Adrenal gland (tissue), 12 donors: ENCODE measurements around the gene WDTC1. TPM values are rescaled to one million over a fixed set of nuclear protein-coding genes. Genes with fewer than 3 reads are reported as not detected.

Experiments
- DNase-seq, 7 donors: peaks; one replicate each; pipeline ENCODE4 v3.0.0-alpha.2; 2019 to 2020
- H3K27ac ChIP-seq, 5 donors: fragments of 200-600 bp; sonication (generic) in 4 of 5; 1 replicate in 3 of 5; 2 replicates in 2 of 5; pipeline versions ENCODE4 v1.5.1 to v1.8.0; 2016 to 2020; ENCODE audit warnings: mild to moderate bottlenecking in 1 of 5
- H3K27me3 ChIP-seq: fragments of 200-600 bp; 2 replicates; pipeline ENCODE4 v1.8.0; 2021
- H3K36me3 ChIP-seq, 2 donors: fragments of 200-600 bp; replicated peaks in 1 of 2; 1 replicate in 1 of 2; 2 replicates in 1 of 2; pipeline versions ENCODE4 v1.5.1 to v1.8.0; 2018 to 2022
- H3K4me1 ChIP-seq, 2 donors: fragments of 200-600 bp; replicated peaks in 1 of 2; 1 replicate in 1 of 2; 2 replicates in 1 of 2; pipeline versions ENCODE4 v1.5.1 to v1.8.0; 2018 to 2021
- H3K4me3 ChIP-seq, 4 donors: fragments of 200-600 bp; sonication (generic) in 3 of 4; one replicate each; pipeline ENCODE4 v1.5.1; 2016 to 2018
- H3K9me3 ChIP-seq, 3 donors: fragments of 200-600 bp; sonication (generic) in 1 of 3; replicated peaks in 1 of 3; 1 replicate in 2 of 3; 2 replicates in 1 of 3; pipeline versions ENCODE4 v1.5.1 to v1.8.0; 2016 to 2021
- CTCF ChIP-seq, 6 experiments: fragments of 450-650 bp in 4 of 6; fragments of 200-600 bp in 2 of 6; sonication (generic) in 1 of 6; IDR thresholded peaks; 1 replicate in 5 of 6; 2 replicates in 1 of 6; pipeline versions ENCODE4 v1.5.1 to v1.8.0; 2016 to 2021; ENCODE audit warnings: antibody characterized with exemption in 6 of 6, mild to moderate bottlenecking in 2 of 6, moderate library complexity in 1 of 6
- POLR2A ChIP-seq, 2 donors: fragments of 450-650 bp; IDR thresholded peaks; one replicate each; pipeline ENCODE4 v1.6.1; 2017; ENCODE audit warnings: antibody characterized with exemption in 2 of 2, mild to moderate bottlenecking in 2 of 2, moderate library complexity in 1 of 2
- WGBS, 4 donors: extraction: QIAGEN DNeasy Blood & Tissue Kit in 2 of 4; methylation state at CpG; one replicate each; pipeline versions ENCODE4 v1.1.5 to v1.1.7; 2013 to 2017; 5-methylcytosine and 5-hydroxymethylcytosine counted together
- intact Hi-C, 2 donors: fragments of 100-400 bp; cut with DNase I; formaldehyde crosslinking; loops; one replicate each; pipeline versions ENCODE4 v1.14.1 to v1.15.0; 2022 to 2023
- polyA plus RNA-seq, 3 donors: library from polyadenylated mRNA; stranded (reverse); fragments of 200-250 nt in 2 of 3; fragments of 350-450 nt in 1 of 3; fragmentation: Illumina TruSeq in 1 of 3; extraction: RNeasy Lipid Tissue Mini Kit (QIAGEN cat#74804) in 1 of 3; gene quantifications; one replicate each; pipeline ENCODE4 v1.2.3, GENCODE V29; 2013 to 2014
- total RNA-seq, 9 donors: library from RNA; depleted of rRNA in 4 of 9; stranded (reverse); fragments of >200 nt in 4 of 9; fragments of 120-200 nt in 1 of 9; fragmentation: NEBNext Ultra II Directional in 1 of 9; extraction: Animal tissue kit (Norgen Biotek cat#: 25700) in 1 of 9; gene quantifications; one replicate each; pipeline versions ENCODE4 v1.1.0 to v1.2.4, GENCODE V29; 2013 to 2023
- donor health status: healthy with polysubstance abuse.
- donor health status: Bipolar disorder and iron deficiency.
- donor health status: DM: yes; HTN: yes; CAD: no.
- donor health status: DM: no; HTN: no; CAD: no.
- donor health status: DM: no; HTN: no; CAD: no.
- donor health status: DM: yes; HTN: yes; CAD: no.

Gene WDTC1
- total and polyA plus RNA-seq, 12 donors = 14.7 to 66.6 (median 48.1) TPM

- Histone ChIP-seq H3K9me3 (no peaks in the 10 kb centered on the region), H3K27me3 (no peaks in the 10 kb centered on the region), H3K27ac (peak overlapping the region in 1 of 5 donors; percentile 21), H3K4me3 (no peak overlapping the region), H3K36me3 (peaks cover 0 to 22% of the 10 kb centered on the region in 2 donors), H3K4me1 (no peaks in the 10 kb centered on the region)
- 84 to 88% (median 86%) methylated on average over 8 to 11 of the region's 11 CpGs for WGBS, 4 donors
- intact Hi-C loops = loop anchor here (10.0 kb wide), 2 partner anchors 48 to 308 kb away; no protein-coding TSS in a partner anchor
- DNase-seq = no peak
- TF ChIP-seq POLR2A (IDR thresholded peaks at IDR 0.05) (no peak), CTCF (IDR thresholded peaks at IDR 0.05) (no peak)
Measured at GRCh38 chr1:27306892-27307761, 72.7 kb downstream of the WDTC1 start.

- intact Hi-C loops = loop anchor here (10.0 kb wide), 2 partner anchors 47 to 307 kb away; no protein-coding TSS in a partner anchor
- Histone ChIP-seq H3K27ac (peak overlapping the region in 1 of 5 donors; percentile 21), H3K36me3 (peaks cover 0 to 20% of the 10 kb centered on the region in 2 donors), H3K9me3 (no peaks in the 10 kb centered on the region), H3K27me3 (no peaks in the 10 kb centered on the region), H3K4me3 (no peak overlapping the region), H3K4me1 (no peaks in the 10 kb centered on the region)
- DNase-seq = no peak
- WGBS, 4 donors = 79 to 88% (median 86%) methylated on average over 6 of the region's 6 CpGs
- TF ChIP-seq CTCF (IDR thresholded peaks at IDR 0.05) (no peak), POLR2A (IDR thresholded peaks at IDR 0.05) (no peak)
Measured at GRCh38 chr1:27307874-27308598, 73.6 kb downstream of the WDTC1 start.

- Histone ChIP-seq H3K9me3 (no peaks in the 10 kb centered on the region), H3K36me3 (no peaks in the 10 kb centered on the region), H3K27ac (no peak overlapping the region), H3K4me1 (no peaks in the 10 kb centered on the region), H3K27me3 (no peaks in the 10 kb centered on the region), H3K4me3 (no peak overlapping the region)
- WGBS, 4 donors = 66 to 87% (median 70%) methylated on average over 3 of the region's 3 CpGs
- no peak for DNase-seq
- TF ChIP-seq CTCF (IDR thresholded peaks at IDR 0.05) (no peak), POLR2A (IDR thresholded peaks at IDR 0.05) (no peak)
- intact Hi-C loops = no loop called here
Measured at GRCh38 chr1:27314169-27314568, 79.7 kb downstream of the WDTC1 start.

- WGBS, 4 donors = 48 to 66% (median 59%) methylated on average over 2 of the region's 2 CpGs
- Histone ChIP-seq H3K36me3 (no peaks in the 10 kb centered on the region), H3K27ac (no peak overlapping the region), H3K4me3 (no peak overlapping the region), H3K4me1 (no peaks in the 10 kb centered on the region), H3K9me3 (no peaks in the 10 kb centered on the region), H3K27me3 (no peaks in the 10 kb centered on the region)
- intact Hi-C loops = no loop called here
- no peak for DNase-seq
- no peak for TF ChIP-seq CTCF (IDR thresholded peaks at IDR 0.05)
- no peak for TF ChIP-seq POLR2A (IDR thresholded peaks at IDR 0.05)
Measured at GRCh38 chr1:27314737-27315136, 80.3 kb downstream of the WDTC1 start.
